WERI-Rb-1 (cell line): ENCODE data around the gene KPNA6.
"Not testable (repeated sequence)": the region's sequence is repeated elsewhere in the genome, so short reads cannot be mapped to it uniquely, and the experiment has no call there.

Experiments used
- DNase-seq: peaks from one replicate; pipeline ENCODE4 v3.0.0-alpha.2; 2020
- H3K27ac ChIP-seq: fragments of 250-450 bp; sonication (Bioruptor Pico); 2 replicates; pipeline ENCODE4 v1.5.1; 2020; ENCODE audit warnings: mild to moderate bottlenecking, moderate library complexity
- H3K27me3 ChIP-seq: fragments of 250-450 bp; sonication (Bioruptor Pico); 2 replicates; pipeline ENCODE4 v1.5.1; 2021; ENCODE audit warnings: mild to moderate bottlenecking, low read depth, moderate library complexity; ENCODE audit not compliant: insufficient read depth, severe bottlenecking
- H3K36me3 ChIP-seq: fragments of 250-450 bp; sonication (Bioruptor Pico); 2 replicates; pipeline ENCODE4 v1.5.1; 2020; ENCODE audit warnings: mild to moderate bottlenecking, moderate library complexity
- H3K4me3 ChIP-seq: 2 replicates; pipeline ENCODE4 v1.5.1; 2011; ENCODE audit warnings: low read depth, mild to moderate bottlenecking, control low read depth, low read length
- H3K9me3 ChIP-seq: fragments of 250-450 bp; sonication (Bioruptor Pico); 2 replicates; pipeline ENCODE4 v1.5.1; 2021; ENCODE audit warnings: mild to moderate bottlenecking, moderate library complexity; ENCODE audit not compliant: severe bottlenecking
- CTCF ChIP-seq: IDR thresholded peaks from 2 replicates; pipeline ENCODE4 v1.5.1; 2011; ENCODE audit warnings: low read depth, mild to moderate bottlenecking, control low read depth, inconsistent platforms, low read length

The KPNA6 gene

DNA sequence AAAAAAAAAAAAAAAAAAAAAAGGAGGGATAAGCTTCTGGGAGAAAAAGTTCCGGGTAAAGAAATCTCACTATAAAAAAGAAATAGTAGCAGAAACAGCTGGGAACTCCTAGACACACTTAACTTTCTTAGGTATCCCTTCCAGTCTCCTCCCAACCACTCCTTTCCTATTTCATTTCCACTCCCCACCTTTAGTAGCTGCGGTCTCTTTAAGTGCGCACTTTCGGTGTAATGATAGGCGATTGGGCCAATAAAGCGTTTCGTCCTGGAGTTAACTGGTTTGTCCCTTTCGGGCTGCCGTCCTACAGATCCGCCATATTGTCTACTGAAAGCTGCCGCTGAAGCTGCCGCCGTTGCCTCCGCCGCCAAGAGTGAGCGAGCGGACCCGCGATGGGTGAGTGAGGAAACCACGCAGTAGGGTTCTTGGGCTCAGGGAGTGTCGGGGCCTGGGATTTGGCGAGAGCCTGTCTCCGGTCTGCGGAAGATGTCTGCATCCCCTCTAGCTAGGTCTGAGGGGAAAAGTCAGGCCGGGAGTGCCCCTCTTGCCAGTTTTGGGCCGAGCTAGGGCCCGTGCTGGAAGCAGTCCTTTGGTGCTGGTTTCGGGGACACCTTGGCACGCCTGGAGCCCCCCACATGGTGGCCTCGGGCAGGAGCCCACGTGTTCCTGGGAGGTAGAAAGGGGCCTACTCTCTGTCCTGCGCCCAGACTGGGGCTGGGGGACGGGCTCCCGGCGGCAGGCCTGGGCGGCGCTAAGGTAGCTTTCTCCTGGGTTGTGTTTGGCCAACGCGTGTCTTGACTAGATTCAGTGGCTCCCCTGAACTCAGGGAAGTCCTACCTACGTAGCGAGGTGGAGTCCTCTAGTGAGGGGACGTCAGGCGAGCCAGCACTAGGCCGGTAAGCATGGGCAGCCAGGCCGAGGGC lies at the start of gene KPNA6:
Gene KPNA6, plus strand, starts transcription at position 315 of the 920 bp plus-strand sequence. Its CDS starts 75 bp downstream, at position 390.
- Histone ChIP-seq H3K27ac (peak within 1 kb of the TSS; percentile 85), H3K9me3 (no peaks in the 10 kb centered on the region), H3K27me3 (no peaks in the 10 kb centered on the region), H3K4me3 (peak within 1 kb of the TSS; percentile 99), H3K36me3 (peaks cover 16% of the 10 kb centered on the region)
- no peak for TF ChIP-seq CTCF
- DNase-seq = peak; percentile 92

GRCh38 chr1:32060914-32061313 lies 46.9 kb upstream of the KPNA6 start:
- no peak overlapping the region for H3K4me3 ChIP-seq
- H3K27ac ChIP-seq = no peak overlapping the region
- no peaks in the 10 kb centered on the region for H3K9me3 ChIP-seq
- H3K36me3 ChIP-seq = peaks cover 64% of the 10 kb centered on the region
- TF ChIP-seq CTCF = no peak
- H3K27me3 ChIP-seq = no peaks in the 10 kb centered on the region
- no peak for DNase-seq

GRCh38 chr1:32062867-32063230 lies 45.0 kb upstream of the KPNA6 start:
- Histone ChIP-seq H3K27ac (peak overlapping the region; percentile 82), H3K9me3 (no peaks in the 10 kb centered on the region), H3K4me3 (no peak overlapping the region), H3K36me3 (peaks cover 51% of the 10 kb centered on the region), H3K27me3 (no peaks in the 10 kb centered on the region)
- DNase-seq = no peak
- no peak for TF ChIP-seq CTCF

GRCh38 chr1:32063261-32063681 lies 44.6 kb upstream of the KPNA6 start:
- no peak overlapping the region for H3K4me3 ChIP-seq
- DNase-seq = peak; percentile 28
- peak overlapping the region; percentile 82 for H3K27ac ChIP-seq
- peaks cover 48% of the 10 kb centered on the region for H3K36me3 ChIP-seq
- no peaks in the 10 kb centered on the region for H3K9me3 ChIP-seq
- peak; percentile 35; the same call in 1 of the 2 replicates for TF ChIP-seq CTCF
- H3K27me3 ChIP-seq = no peaks in the 10 kb centered on the region

DNA sequence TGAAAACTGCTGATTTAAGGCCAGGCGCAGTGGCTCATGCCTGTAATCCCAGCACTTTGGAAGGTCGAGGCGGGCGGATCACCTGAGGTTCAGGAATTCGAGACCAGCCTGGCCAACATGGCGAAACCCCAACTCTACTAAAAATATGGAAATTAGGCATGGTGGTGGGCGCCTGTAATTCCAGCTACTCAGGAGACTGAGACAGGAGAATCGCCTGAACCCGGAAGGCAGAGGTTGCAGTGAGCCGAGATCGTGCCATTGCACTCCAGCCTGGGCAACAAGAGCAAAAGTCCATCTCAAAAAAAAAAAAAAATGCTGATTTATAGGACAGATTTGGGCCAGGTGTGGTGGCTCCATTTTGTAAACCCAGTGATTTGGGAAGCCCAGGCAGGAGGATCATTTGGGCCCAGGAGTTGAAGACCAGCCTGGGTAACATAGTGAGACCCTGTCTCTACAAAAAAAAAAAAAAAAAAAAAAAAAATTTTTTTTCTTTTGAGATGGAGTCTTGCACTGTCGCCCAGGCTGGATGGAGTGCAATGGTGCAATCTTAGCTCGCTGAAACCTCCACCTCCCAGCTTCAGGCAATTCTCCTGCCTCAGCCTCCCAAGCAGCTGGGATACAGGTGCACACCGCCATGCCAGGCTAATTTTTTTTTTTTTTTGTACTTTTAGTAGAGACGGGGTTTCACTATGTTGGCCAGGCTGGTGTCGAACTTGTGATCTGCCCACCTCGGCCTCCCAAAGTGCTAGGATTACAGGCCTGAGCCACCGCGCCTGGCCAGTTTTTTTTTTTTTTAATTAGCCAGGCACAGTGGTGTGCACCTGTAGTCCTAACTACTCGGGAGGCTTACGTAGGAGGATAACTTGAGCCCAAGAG lies 42.0 kb upstream of the KPNA6 start:
- not testable (repeated sequence) for H3K4me3 ChIP-seq, H3K9me3 ChIP-seq, H3K27ac ChIP-seq

GRCh38 chr1:32066489-32066873 lies 41.4 kb upstream of the KPNA6 start:
- no peak for DNase-seq
- Histone ChIP-seq H3K27ac (no peak overlapping the region), H3K27me3 (no peaks in the 10 kb centered on the region), H3K9me3 (no peaks in the 10 kb centered on the region), H3K4me3 (no peak overlapping the region), H3K36me3 (peaks cover 18% of the 10 kb centered on the region)
- TF ChIP-seq CTCF = no peak

More for the DNA sequence above, 42.0 kb upstream of the KPNA6 start:
- DNase-seq, H3K27me3 ChIP-seq: not testable (repeated sequence)
- H3K36me3 ChIP-seq = peaks cover 24% of the 10 kb centered on the region
